ENCODE results near the gene MCFD2. TPM values are rescaled to one million over a fixed set of nuclear protein-coding genes. Genes with fewer than 3 reads are reported as not detected.
"Not testable (repeated sequence)": the region's sequence is repeated elsewhere in the genome, so short reads cannot be mapped to it uniquely, and the experiment has no call there.

MCFD2 gene
- total RNA-seq, 2 experiments from 2014 or later = 48.3 to 52.6 TPM

GRCh38 chr2:46913471-46914381 lies 1.9 kb downstream of the MCFD2 start:
- peaks cover 28% of the 10 kb centered on the region for H3K36me3 Mint-ChIP-seq (ENCODE audit: low read depth)
- H3K27me3 Mint-ChIP-seq = no peaks in the 10 kb centered on the region
- H3K27ac Mint-ChIP-seq = peak overlapping the region; percentile 65
- ChIA-PET CTCF (interaction anchor here (0.7 to 1.4 kb wide), 2 partner anchors 9 to 23 kb away, joined by 3 read pairs; no protein-coding TSS in a partner anchor), POLR2A (no interaction called here)
- H3K9me3 Mint-ChIP-seq = no peaks in the 10 kb centered on the region
- H3K4me1 Mint-ChIP-seq = peaks cover 68% of the 10 kb centered on the region
- no peak for DNase-seq
- H3K4me3 Mint-ChIP-seq = no peak overlapping the region

- DNase-seq = peak; percentile 51
- no peak overlapping the region for H3K27ac Mint-ChIP-seq
- no peak overlapping the region for H3K4me3 Mint-ChIP-seq
- H3K4me1 Mint-ChIP-seq = peaks cover 42% of the 10 kb centered on the region
- peaks cover 52% of the 10 kb centered on the region for H3K36me3 Mint-ChIP-seq (ENCODE audit: low read depth)
- H3K9me3 Mint-ChIP-seq = no peaks in the 10 kb centered on the region
- no peaks in the 10 kb centered on the region for H3K27me3 Mint-ChIP-seq
- ChIA-PET CTCF (interaction anchor here (0.6 to 1.1 kb wide), 2 partner anchors 70 to 307 kb away, joined by 3 to 4 read pairs; no protein-coding TSS in a partner anchor), POLR2A (no interaction called here)
These were observed 5.7 kb downstream of the MCFD2 start for GRCh38 chr2:46909771-46910419.

DNA sequence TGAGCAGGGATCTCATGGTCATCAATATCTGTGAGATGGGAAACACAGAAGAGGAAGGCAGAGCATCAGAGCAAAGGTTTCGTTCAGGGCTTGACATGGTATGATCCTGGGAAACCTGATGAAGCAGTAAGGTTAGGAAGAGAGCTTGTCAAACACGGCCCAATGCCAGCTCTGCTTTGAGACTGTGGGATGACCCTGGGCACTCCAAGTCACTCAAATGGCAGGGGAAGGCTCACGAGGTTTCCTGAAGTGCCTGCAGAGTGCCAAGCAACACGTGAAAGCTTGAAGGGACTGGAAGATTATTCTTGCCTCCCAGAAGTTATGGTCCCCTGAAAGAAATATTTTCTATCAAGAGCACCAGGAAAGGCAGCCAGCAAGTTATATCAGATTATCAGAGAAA lies 6.5 kb downstream of the MCFD2 start:
- Mint-ChIP-seq H3K4me1 (peaks cover 35% of the 10 kb centered on the region), H3K36me3 (ENCODE audit: low read depth) (peaks cover 52% of the 10 kb centered on the region), H3K9me3 (no peaks in the 10 kb centered on the region), H3K27ac (no peak overlapping the region), H3K4me3 (no peak overlapping the region), H3K27me3 (no peaks in the 10 kb centered on the region)
- DNase-seq = no peak
- CTCF ChIA-PET = interaction anchor here (0.6 to 1.1 kb wide), 3 partner anchors 15 to 306 kb away, joined by 3 to 4 read pairs (median 3); no protein-coding TSS in a partner anchor
- POLR2A ChIA-PET = no interaction called here

GRCh38 chr2:46904908-46905678 lies 10.5 kb downstream of the MCFD2 start:
- peaks cover 16% of the 10 kb centered on the region for H3K4me1 Mint-ChIP-seq
- POLR2A ChIA-PET, H3K9me3 Mint-ChIP-seq, CTCF ChIA-PET, H3K27me3 Mint-ChIP-seq, H3K4me3 Mint-ChIP-seq, DNase-seq, H3K27ac Mint-ChIP-seq: not testable (repeated sequence)
- H3K36me3 Mint-ChIP-seq (ENCODE audit: low read depth) = peaks cover 42% of the 10 kb centered on the region

- H3K9me3 Mint-ChIP-seq, H3K4me1 Mint-ChIP-seq, H3K4me3 Mint-ChIP-seq, DNase-seq, POLR2A ChIA-PET, H3K27me3 Mint-ChIP-seq, H3K27ac Mint-ChIP-seq, CTCF ChIA-PET: not testable (repeated sequence)
- H3K36me3 Mint-ChIP-seq (ENCODE audit: low read depth) = peaks cover 26% of the 10 kb centered on the region
These were observed 12.6 kb downstream of the MCFD2 start for GRCh38 chr2:46902980-46903379.

- no peaks in the 10 kb centered on the region for H3K9me3 Mint-ChIP-seq
- POLR2A ChIA-PET = no interaction called here
- H3K4me3 Mint-ChIP-seq = no peak overlapping the region
- H3K27ac Mint-ChIP-seq = no peak overlapping the region
- DNase-seq = no peak
- H3K27me3 Mint-ChIP-seq = no peaks in the 10 kb centered on the region
- H3K4me1 Mint-ChIP-seq = no peaks in the 10 kb centered on the region
- peaks cover 22% of the 10 kb centered on the region for H3K36me3 Mint-ChIP-seq (ENCODE audit: low read depth)
- CTCF ChIA-PET = no interaction called here
These were observed 13.1 kb downstream of the MCFD2 start for GRCh38 chr2:46902465-46902864.

- H3K36me3 Mint-ChIP-seq (ENCODE audit: low read depth) = peaks cover 13% of the 10 kb centered on the region
- DNase-seq = no peak
- no peak overlapping the region for H3K27ac Mint-ChIP-seq
- no peaks in the 10 kb centered on the region for H3K4me1 Mint-ChIP-seq
- ChIA-PET POLR2A (no interaction called here), CTCF (no interaction called here)
- no peaks in the 10 kb centered on the region for H3K9me3 Mint-ChIP-seq
- H3K4me3 Mint-ChIP-seq = no peak overlapping the region
- H3K27me3 Mint-ChIP-seq = no peaks in the 10 kb centered on the region
These were observed 14.0 kb downstream of the MCFD2 start for GRCh38 chr2:46901611-46902010.

GRCh38 chr2:46900381-46900780 lies 15.2 kb downstream of the MCFD2 start:
- Mint-ChIP-seq H3K4me3 (no peak overlapping the region), H3K9me3 (no peaks in the 10 kb centered on the region), H3K27me3 (no peaks in the 10 kb centered on the region), H3K4me1 (no peaks in the 10 kb centered on the region), H3K27ac (no peak overlapping the region), H3K36me3 (ENCODE audit: low read depth) (peaks cover 10% of the 10 kb centered on the region)
- no peak for DNase-seq
- ChIA-PET CTCF (interaction anchor here (0.5 kb wide), 1 partner anchor 27 kb away, joined by 3 read pairs; no protein-coding TSS in a partner anchor), POLR2A (no interaction called here)

- H3K27ac Mint-ChIP-seq = no peak overlapping the region
- no peak for DNase-seq
- no peaks in the 10 kb centered on the region for H3K27me3 Mint-ChIP-seq
- H3K4me3 Mint-ChIP-seq = no peak overlapping the region
- ChIA-PET POLR2A (no interaction called here), CTCF (no interaction called here)
- no peaks in the 10 kb centered on the region for H3K9me3 Mint-ChIP-seq
- peaks cover 3% of the 10 kb centered on the region for H3K36me3 Mint-ChIP-seq (ENCODE audit: low read depth)
- H3K4me1 Mint-ChIP-seq = no peaks in the 10 kb centered on the region
These were observed 16.6 kb downstream of the MCFD2 start for GRCh38 chr2:46899053-46899452.

GRCh38 chr2:46898024-46898423 lies 17.6 kb downstream of the MCFD2 start:
- CTCF ChIA-PET = no interaction called here
- POLR2A ChIA-PET = no interaction called here
- H3K27me3 Mint-ChIP-seq = no peaks in the 10 kb centered on the region
- no peak for DNase-seq
- no peak overlapping the region for H3K4me3 Mint-ChIP-seq
- no peaks in the 10 kb centered on the region for H3K36me3 Mint-ChIP-seq (ENCODE audit: low read depth)
- no peaks in the 10 kb centered on the region for H3K9me3 Mint-ChIP-seq
- H3K4me1 Mint-ChIP-seq = no peaks in the 10 kb centered on the region
- no peak overlapping the region for H3K27ac Mint-ChIP-seq

DNA sequence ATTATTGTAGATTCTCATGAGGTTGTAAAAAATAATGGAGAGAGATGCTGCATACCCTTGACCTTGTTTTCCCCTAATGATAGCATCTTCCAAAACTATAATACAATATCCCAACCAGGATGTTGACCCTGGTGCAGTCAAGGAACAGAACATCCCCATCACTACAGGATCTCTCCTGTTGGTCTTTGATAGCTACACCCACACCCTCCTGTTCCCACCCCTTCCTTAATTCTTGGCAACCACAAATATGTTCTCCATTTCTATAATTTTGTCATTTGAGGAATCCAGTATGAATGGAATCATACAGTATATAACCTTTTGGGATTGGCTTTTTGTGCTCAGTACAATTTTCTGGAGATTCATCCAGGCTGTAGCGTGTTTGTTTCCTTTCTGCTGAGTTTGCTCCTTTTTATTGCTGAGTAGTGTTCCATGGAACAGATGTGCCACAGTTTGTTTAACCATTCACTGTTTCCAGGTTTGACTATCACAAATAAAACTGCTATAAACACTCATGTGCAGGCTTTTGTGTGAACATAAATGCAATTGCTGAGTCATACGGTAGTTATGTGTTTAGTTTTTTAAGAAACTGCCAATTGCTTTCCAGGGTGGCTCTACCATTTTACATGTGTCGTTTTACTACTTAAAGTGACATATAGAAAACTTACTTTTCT lies 22.2 kb downstream of the MCFD2 start:
- H3K27ac Mint-ChIP-seq = no peak overlapping the region
- no peak overlapping the region for H3K4me3 Mint-ChIP-seq
- no peaks in the 10 kb centered on the region for H3K36me3 Mint-ChIP-seq (ENCODE audit: low read depth)
- H3K27me3 Mint-ChIP-seq = no peaks in the 10 kb centered on the region
- no peak for DNase-seq
- ChIA-PET CTCF (no interaction called here), POLR2A (interaction anchor here (0.6 kb wide), 1 partner anchor 184 kb away, joined by 3 read pairs; no protein-coding TSS in a partner anchor)
- H3K9me3 Mint-ChIP-seq = no peaks in the 10 kb centered on the region
- no peaks in the 10 kb centered on the region for H3K4me1 Mint-ChIP-seq

- no peaks in the 10 kb centered on the region for H3K36me3 Mint-ChIP-seq (ENCODE audit: low read depth)
- H3K27me3 Mint-ChIP-seq = no peaks in the 10 kb centered on the region
- POLR2A ChIA-PET = no interaction called here
- DNase-seq = no peak
- CTCF ChIA-PET = no interaction called here
- H3K27ac Mint-ChIP-seq = no peak overlapping the region
- H3K4me1 Mint-ChIP-seq = no peaks in the 10 kb centered on the region
- no peaks in the 10 kb centered on the region for H3K9me3 Mint-ChIP-seq
- no peak overlapping the region for H3K4me3 Mint-ChIP-seq
These were observed 23.6 kb downstream of the MCFD2 start for GRCh38 chr2:46891956-46892553.

Data from activated CD4-positive, alpha-beta T cell treated with anti-CD3 and anti-CD28 coated beads, Interleukin-2, amount 10 ng/mL, durations not matched to agents 7 days and 5 days (primary cell).